Activated CD4-positive, alpha-beta T cell treated with anti-CD3 and anti-CD28 coated beads, Interleukin-2, amount 10 ng/mL, durations not matched to agents 24 days and 14 days (primary cell): ENCODE data around the gene RTN4RL2. TPM values are rescaled to one million over a fixed set of nuclear protein-coding genes. Genes with fewer than 3 reads are reported as not detected.

ENCODE experiments used
- DNase-seq: peaks from one replicate; pipeline ENCODE4 v3.0.0; 2022
- H3K27ac Mint-ChIP-seq: one replicate; pipeline ENCODE4 v1.8.0; 2022; ENCODE audit warnings: mild to moderate bottlenecking, mixed read lengths
- H3K27me3 Mint-ChIP-seq: one replicate; pipeline ENCODE4 v1.8.0; 2022; ENCODE audit warnings: mixed read lengths
- H3K36me3 Mint-ChIP-seq: one replicate; pipeline ENCODE4 v1.8.0; 2022; ENCODE audit warnings: low read depth, mild to moderate bottlenecking, mixed read lengths
- H3K4me1 Mint-ChIP-seq: one replicate; pipeline ENCODE4 v1.8.0; 2021; ENCODE audit warnings: mixed read lengths
- H3K4me3 Mint-ChIP-seq: one replicate; pipeline ENCODE4 v1.8.0; 2022; ENCODE audit warnings: mild to moderate bottlenecking, moderate library complexity, mixed read lengths
- H3K9me3 Mint-ChIP-seq: one replicate; pipeline ENCODE4 v1.8.0; 2021; ENCODE audit warnings: mixed read lengths
- intact Hi-C: fragments of 100-400 bp; cut with micrococcal nuclease; formaldehyde crosslinking; loops from one replicate; pipeline ENCODE4 v1.15.1; 2023
- total RNA-seq: library from RNA; stranded (reverse); gene quantifications from 2 replicates; pipeline ENCODE4 v1.2.3, GENCODE V29; 2022

Gene RTN4RL2
- total RNA-seq, 1 donor from 2014 or later: 0.23 TPM

GRCh38 chr11:57499413-57499982 is 39.2 kb downstream of the RTN4RL2 start:
- H3K4me3 Mint-ChIP-seq: no peak overlapping the region
- peaks cover 9% of the 10 kb centered on the region for H3K4me1 Mint-ChIP-seq
- intact Hi-C loops: no loop called here
- no peaks in the 10 kb centered on the region for H3K27me3 Mint-ChIP-seq
- DNase-seq: peak; percentile 86
- peaks cover 24% of the 10 kb centered on the region for H3K36me3 Mint-ChIP-seq
- H3K9me3 Mint-ChIP-seq: no peaks in the 10 kb centered on the region
- no peak overlapping the region for H3K27ac Mint-ChIP-seq

- Mint-ChIP-seq H3K27me3 (no peaks in the 10 kb centered on the region), H3K27ac (no peak overlapping the region), H3K4me3 (no peak overlapping the region), H3K4me1 (peaks cover 9% of the 10 kb centered on the region), H3K36me3 (peaks cover 24% of the 10 kb centered on the region), H3K9me3 (no peaks in the 10 kb centered on the region)
- no peak for DNase-seq
- intact Hi-C loops: no loop called here
Measured at GRCh38 chr11:57499983-57500461, 39.7 kb downstream of the RTN4RL2 start.

GRCh38 chr11:57500515-57500914 is 40.2 kb downstream of the RTN4RL2 start:
- H3K4me1 Mint-ChIP-seq: peaks cover 9% of the 10 kb centered on the region

GRCh38 chr11:57500926-57501325 is 40.6 kb downstream of the RTN4RL2 start:
- H3K4me1 Mint-ChIP-seq: peaks cover 9% of the 10 kb centered on the region
- peaks cover 21% of the 10 kb centered on the region for H3K36me3 Mint-ChIP-seq
- no peaks in the 10 kb centered on the region for H3K9me3 Mint-ChIP-seq
- no peaks in the 10 kb centered on the region for H3K27me3 Mint-ChIP-seq
- intact Hi-C loops: no loop called here
- H3K27ac Mint-ChIP-seq: no peak overlapping the region
- no peak for DNase-seq
- no peak overlapping the region for H3K4me3 Mint-ChIP-seq

More at GRCh38 chr11:57500515-57500914, 40.2 kb downstream of the RTN4RL2 start:
- H3K4me3 Mint-ChIP-seq: no peak overlapping the region
- DNase-seq: no peak
- intact Hi-C loops: no loop called here
- peaks cover 24% of the 10 kb centered on the region for H3K36me3 Mint-ChIP-seq
- H3K27ac Mint-ChIP-seq: no peak overlapping the region
- no peaks in the 10 kb centered on the region for H3K9me3 Mint-ChIP-seq
- H3K27me3 Mint-ChIP-seq: no peaks in the 10 kb centered on the region

DNA sequence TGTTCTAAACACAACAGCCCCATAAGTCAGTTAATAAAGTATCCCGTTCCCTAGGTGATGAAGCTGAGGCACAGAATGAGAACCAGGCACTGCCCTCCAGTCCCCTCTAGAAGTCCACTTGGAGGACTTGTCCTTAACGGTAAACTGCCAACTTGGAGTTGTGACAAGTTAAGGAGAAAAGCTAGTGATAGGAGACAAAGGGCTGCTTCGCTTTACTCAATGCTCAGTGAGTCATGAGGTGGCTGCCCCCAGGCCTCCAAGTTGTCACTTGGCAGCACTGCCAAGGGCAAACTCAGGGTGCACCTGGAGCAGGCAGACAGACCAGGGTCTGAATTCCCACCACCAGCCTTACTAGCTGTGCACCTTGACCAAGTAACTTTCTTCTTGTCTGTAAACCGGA is 41.6 kb downstream of the RTN4RL2 start:
- Mint-ChIP-seq H3K4me3 (no peak overlapping the region), H3K9me3 (no peaks in the 10 kb centered on the region), H3K27ac (no peak overlapping the region), H3K4me1 (peaks cover 9% of the 10 kb centered on the region), H3K36me3 (peaks cover 19% of the 10 kb centered on the region), H3K27me3 (no peaks in the 10 kb centered on the region)
- DNase-seq: no peak
- intact Hi-C loops: no loop called here

DNA sequence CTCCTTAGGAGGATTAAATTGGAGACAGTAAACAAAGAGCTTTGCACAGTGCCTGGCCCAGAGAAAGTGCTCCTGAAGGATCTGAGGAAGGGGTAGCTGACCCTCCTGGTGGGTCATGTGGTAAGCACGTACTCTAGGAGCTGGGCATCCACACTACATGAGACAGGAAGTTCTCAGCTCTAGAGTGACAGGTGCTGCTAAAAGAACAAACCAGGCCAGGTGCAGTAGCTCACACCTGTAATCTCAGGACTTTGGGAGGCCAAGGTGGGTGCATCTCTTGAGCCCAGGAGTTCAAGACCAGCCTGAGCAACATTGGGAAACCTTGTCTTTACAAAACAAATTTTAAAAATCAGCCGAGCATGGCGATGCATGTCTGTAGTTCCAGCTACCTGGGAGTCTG is 42.0 kb downstream of the RTN4RL2 start:
- Mint-ChIP-seq H3K4me1 (peaks cover 9% of the 10 kb centered on the region), H3K9me3 (no peaks in the 10 kb centered on the region), H3K27ac (no peak overlapping the region), H3K27me3 (no peaks in the 10 kb centered on the region), H3K4me3 (no peak overlapping the region), H3K36me3 (peaks cover 18% of the 10 kb centered on the region)
- DNase-seq: no peak
- intact Hi-C loops: no loop called here

DNA sequence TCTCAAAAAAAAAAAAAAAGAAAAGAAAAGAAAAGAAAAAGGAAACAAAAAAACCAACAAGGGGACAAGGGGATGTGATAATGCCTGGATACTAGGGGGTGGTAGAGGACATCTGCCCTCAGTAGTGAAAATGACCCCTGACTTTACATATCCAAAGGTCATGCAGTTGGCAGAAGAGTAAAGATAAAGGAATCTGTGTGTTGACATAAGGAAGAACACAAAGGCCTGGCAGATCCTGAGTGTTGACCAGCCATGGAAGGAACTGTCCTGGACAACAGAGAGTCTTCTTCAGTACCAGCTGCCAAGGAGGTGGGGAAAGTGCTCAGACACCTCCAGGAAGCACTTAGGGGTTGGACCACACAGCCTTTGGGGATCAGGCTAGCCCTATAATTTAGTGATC is 42.5 kb downstream of the RTN4RL2 start:
- Mint-ChIP-seq H3K4me3 (no peak overlapping the region), H3K36me3 (peaks cover 17% of the 10 kb centered on the region), H3K27ac (no peak overlapping the region), H3K9me3 (no peaks in the 10 kb centered on the region), H3K4me1 (peaks cover 9% of the 10 kb centered on the region), H3K27me3 (no peaks in the 10 kb centered on the region)
- no peak for DNase-seq
- intact Hi-C loops: no loop called here

DNA sequence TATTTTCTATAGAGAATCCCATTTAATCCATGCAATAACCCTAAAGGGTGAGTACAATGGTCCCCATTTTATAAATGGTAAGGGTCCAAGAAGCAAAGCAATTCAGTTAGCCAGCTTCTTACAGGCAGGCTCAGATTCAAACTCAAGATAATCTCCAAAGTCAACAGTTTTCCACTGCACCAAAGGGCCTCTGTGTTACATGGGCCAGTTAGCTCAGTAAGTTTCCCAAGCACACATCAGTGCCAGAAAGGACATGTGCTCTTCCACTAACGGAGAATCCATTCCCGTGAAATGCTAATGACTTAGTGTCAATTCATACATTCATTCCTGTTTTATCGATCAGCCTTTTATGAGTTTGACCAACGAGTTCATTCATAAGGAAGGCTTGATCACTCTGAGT is 44.2 kb downstream of the RTN4RL2 start:
- no peaks in the 10 kb centered on the region for H3K27me3 Mint-ChIP-seq
- H3K4me1 Mint-ChIP-seq: peaks cover 9% of the 10 kb centered on the region
- DNase-seq: no peak
- no peak overlapping the region for H3K4me3 Mint-ChIP-seq
- H3K27ac Mint-ChIP-seq: no peak overlapping the region
- intact Hi-C loops: no loop called here
- no peaks in the 10 kb centered on the region for H3K9me3 Mint-ChIP-seq
- peaks cover 13% of the 10 kb centered on the region for H3K36me3 Mint-ChIP-seq

DNA sequence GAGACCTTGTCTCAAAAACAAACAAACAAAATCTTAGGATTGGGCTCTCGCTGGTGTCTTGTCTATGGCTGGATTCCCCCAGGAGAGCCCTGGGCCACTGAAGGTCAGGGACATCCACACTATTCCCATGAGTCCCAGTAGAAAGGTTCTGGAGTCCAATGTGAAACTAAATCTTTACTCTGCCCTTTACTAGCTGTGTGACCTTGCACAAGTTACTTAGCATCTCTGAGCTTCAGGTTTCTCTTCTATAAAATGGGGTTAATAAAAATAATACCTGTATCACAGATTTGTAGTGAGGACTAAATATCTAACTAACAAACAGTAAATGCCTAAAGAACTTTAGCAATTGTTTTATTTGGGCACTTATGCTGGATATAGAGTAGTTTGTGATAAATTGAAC is 46.2 kb downstream of the RTN4RL2 start:
- no peak for DNase-seq
- Mint-ChIP-seq H3K36me3 (peaks cover 5% of the 10 kb centered on the region), H3K9me3 (no peaks in the 10 kb centered on the region), H3K27ac (no peak overlapping the region), H3K27me3 (no peaks in the 10 kb centered on the region), H3K4me1 (peaks cover 2% of the 10 kb centered on the region), H3K4me3 (no peak overlapping the region)
- intact Hi-C loops: no loop called here

DNA sequence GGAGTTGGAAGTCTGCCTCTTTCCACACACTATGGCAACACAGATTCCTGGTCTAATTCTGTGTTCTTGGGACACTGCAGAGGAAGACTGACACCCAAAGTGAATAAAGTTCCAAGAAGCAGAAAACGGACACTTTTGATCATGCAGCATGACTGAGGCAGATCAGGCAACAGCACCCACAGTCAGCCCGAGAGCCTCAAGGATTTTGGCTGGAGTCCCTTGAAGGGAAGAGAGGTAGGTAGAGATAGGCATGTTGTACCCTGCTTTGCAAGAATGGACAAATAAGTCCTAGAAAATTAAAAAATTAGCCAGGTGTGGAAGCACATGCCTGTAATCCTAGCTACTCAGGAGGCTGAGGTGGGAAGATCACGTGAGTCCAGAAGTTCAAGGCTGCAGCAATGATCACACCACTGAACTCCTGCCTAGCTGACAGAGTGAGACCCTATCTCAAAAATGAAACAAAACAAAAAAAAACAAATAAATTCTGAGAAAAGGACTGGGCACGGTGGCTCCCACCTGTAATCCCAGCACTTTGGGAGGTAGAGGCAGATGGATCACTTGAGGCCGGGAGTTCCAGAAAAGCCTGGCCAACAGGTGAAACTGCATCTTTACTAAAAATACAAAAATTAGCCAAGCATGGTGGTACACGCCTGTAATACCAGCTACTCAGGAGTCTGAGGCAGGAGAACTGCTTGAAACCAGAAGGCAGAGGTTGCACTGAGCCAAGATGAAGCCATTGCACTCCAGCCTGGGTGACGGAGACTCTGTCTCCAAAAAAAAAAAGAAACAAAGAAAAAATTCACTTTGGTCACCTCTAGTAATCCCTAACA is 48.2 kb downstream of the RTN4RL2 start:
- no peak for DNase-seq
- Mint-ChIP-seq H3K4me3 (no peak overlapping the region), H3K27me3 (no peaks in the 10 kb centered on the region), H3K9me3 (no peaks in the 10 kb centered on the region), H3K27ac (no peak overlapping the region), H3K36me3 (peaks cover 5% of the 10 kb centered on the region), H3K4me1 (peaks cover 15% of the 10 kb centered on the region)
- intact Hi-C loops: no loop called here

DNA sequence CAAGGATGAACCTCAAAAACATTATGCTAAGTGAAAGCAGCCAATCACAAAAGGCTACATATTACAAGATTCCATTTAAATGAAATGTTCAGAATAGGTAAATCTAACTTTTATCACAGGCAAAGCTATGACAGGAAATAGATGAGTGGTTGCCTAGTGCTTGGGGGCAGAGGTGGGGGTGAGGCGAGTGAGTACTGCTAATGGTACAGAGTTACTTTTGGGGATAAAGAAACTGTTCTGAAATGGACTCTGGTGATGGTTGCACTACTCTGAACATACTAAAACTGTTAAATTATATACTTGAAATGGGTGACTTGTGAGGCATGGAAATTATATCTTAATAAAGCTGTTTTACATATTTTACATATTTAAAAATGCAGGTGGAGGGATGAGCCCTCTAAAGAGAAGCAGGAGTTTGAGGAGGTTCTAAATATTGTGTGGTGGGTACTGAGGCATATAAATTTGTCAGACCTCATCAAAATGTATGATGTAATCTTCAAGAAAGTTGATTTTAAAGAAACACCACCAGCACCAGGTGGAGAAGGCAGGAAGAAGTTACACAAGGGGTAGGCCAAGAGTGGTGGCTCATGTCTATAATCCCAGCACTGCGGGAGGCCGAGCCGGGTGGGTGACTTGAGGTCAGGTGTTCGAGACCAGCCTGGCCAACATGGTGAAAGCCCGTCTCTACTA is 51.6 kb downstream of the RTN4RL2 start:
- Mint-ChIP-seq H3K36me3 (peaks cover 4% of the 10 kb centered on the region), H3K27me3 (peaks cover 4% of the 10 kb centered on the region), H3K4me1 (peaks cover 29% of the 10 kb centered on the region), H3K9me3 (no peaks in the 10 kb centered on the region), H3K4me3 (no peak overlapping the region), H3K27ac (no peak overlapping the region)
- no peak for DNase-seq
- intact Hi-C loops: no loop called here

GRCh38 chr11:57512646-57513451 is 52.5 kb downstream of the RTN4RL2 start:
- Mint-ChIP-seq H3K36me3 (peaks cover 4% of the 10 kb centered on the region), H3K4me1 (peaks cover 29% of the 10 kb centered on the region), H3K27me3 (peaks cover 4% of the 10 kb centered on the region), H3K9me3 (no peaks in the 10 kb centered on the region), H3K27ac (no peak overlapping the region), H3K4me3 (no peak overlapping the region)
- no peak for DNase-seq
- intact Hi-C loops: no loop called here

- no peak for DNase-seq
- Mint-ChIP-seq H3K36me3 (peaks cover 2% of the 10 kb centered on the region), H3K4me1 (peaks cover 29% of the 10 kb centered on the region), H3K9me3 (no peaks in the 10 kb centered on the region), H3K27ac (peak overlapping the region; percentile 34), H3K4me3 (peak overlapping the region; percentile 97), H3K27me3 (peaks cover 4% of the 10 kb centered on the region)
- intact Hi-C loops: no loop called here
Measured at GRCh38 chr11:57513452-57513795, 53.1 kb downstream of the RTN4RL2 start.
